Right atrium auricular region (tissue), 2 donors: ENCODE data around the gene MMAB. TPM values are rescaled to one million over a fixed set of nuclear protein-coding genes. Genes with fewer than 3 reads are reported as not detected.

Source experiments
- DNase-seq: peaks from one replicate; pipeline ENCODE4 v3.0.0-alpha.2; 2019; ENCODE audit warnings: low spot score
- H3K27ac ChIP-seq, 2 donors: fragments of 200-600 bp; sonication (generic); 1 replicate in 1 of 2; 2 replicates in 1 of 2; pipeline ENCODE4 v1.5.1; 2016 to 2019
- H3K27me3 ChIP-seq, 2 donors: fragments of 200-600 bp; sonication (generic); one replicate each; pipeline versions ENCODE4 v1.5.1 to v1.6.0; 2017 to 2019
- H3K36me3 ChIP-seq: fragments of 200-600 bp; sonication (generic); one replicate; pipeline ENCODE4 v1.5.1; 2016
- H3K4me1 ChIP-seq, 2 donors: fragments of 200-600 bp; sonication (generic); one replicate each; pipeline versions ENCODE4 v1.5.1 to v1.6.0; 2017 to 2019
- H3K4me3 ChIP-seq, 2 donors: fragments of 200-600 bp; sonication (generic); 1 replicate in 1 of 2; 2 replicates in 1 of 2; pipeline ENCODE4 v1.5.1; 2017 to 2019; ENCODE audit warnings: mild to moderate bottlenecking in 1 of 2, moderate library complexity in 1 of 2
- H3K9me3 ChIP-seq, 2 donors: fragments of 200-600 bp; sonication (generic); one replicate each; pipeline ENCODE4 v1.5.1; 2019
- total RNA-seq, 2 donors: library from RNA; depleted of rRNA; stranded (reverse); fragments of >200 nt; gene quantifications; one replicate each; pipeline ENCODE4 v1.1.0, GENCODE V29; 2016
- TF ChIP-seq, protein P1 (sequence below), 2 donors: fragments of 200-600 bp; sonication (generic); IDR thresholded peaks; one replicate each; pipeline ENCODE4 v1.5.1; 2019; ENCODE audit warnings: antibody characterized with exemption in 2 of 2

The MMAB gene
- total RNA-seq, 2 donors from 2014 or later, result 30.3 to 53.1 TPM

DNA sequence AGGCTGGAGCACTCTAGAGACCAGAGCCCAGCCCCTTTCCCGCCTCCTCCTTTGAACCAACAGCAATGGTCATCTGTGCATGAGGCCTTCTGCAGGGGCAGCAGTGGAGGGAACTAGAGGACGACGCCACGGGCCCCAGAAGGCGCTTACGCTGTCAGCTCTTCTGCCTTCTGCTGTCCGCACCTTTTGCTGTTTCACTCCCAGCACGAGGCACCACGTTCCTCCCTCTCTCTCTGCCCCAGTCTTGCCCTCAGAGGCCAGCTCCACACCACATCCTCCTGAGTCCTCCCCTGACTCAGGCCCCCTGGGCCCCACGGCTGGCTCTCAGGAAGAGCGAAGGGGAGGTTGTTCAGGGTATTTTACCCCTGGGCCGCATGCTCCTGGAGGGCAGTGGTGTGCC lies 15.5 kb downstream of the MMAB start:
- TF ChIP-seq, protein P1, sequence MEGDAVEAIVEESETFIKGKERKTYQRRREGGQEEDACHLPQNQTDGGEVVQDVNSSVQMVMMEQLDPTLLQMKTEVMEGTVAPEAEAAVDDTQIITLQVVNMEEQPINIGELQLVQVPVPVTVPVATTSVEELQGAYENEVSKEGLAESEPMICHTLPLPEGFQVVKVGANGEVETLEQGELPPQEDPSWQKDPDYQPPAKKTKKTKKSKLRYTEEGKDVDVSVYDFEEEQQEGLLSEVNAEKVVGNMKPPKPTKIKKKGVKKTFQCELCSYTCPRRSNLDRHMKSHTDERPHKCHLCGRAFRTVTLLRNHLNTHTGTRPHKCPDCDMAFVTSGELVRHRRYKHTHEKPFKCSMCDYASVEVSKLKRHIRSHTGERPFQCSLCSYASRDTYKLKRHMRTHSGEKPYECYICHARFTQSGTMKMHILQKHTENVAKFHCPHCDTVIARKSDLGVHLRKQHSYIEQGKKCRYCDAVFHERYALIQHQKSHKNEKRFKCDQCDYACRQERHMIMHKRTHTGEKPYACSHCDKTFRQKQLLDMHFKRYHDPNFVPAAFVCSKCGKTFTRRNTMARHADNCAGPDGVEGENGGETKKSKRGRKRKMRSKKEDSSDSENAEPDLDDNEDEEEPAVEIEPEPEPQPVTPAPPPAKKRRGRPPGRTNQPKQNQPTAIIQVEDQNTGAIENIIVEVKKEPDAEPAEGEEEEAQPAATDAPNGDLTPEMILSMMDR (IDR thresholded peaks at IDR 0.05), result no peak
- H3K27ac ChIP-seq, result no peak overlapping the region
- H3K36me3 ChIP-seq, result no peaks in the 10 kb centered on the region
- no peaks in the 10 kb centered on the region for H3K4me1 ChIP-seq
- DNase-seq, result no peak
- no peaks in the 10 kb centered on the region for H3K27me3 ChIP-seq
- H3K4me3 ChIP-seq, result no peak overlapping the region
- H3K9me3 ChIP-seq, result no peaks in the 10 kb centered on the region

DNA sequence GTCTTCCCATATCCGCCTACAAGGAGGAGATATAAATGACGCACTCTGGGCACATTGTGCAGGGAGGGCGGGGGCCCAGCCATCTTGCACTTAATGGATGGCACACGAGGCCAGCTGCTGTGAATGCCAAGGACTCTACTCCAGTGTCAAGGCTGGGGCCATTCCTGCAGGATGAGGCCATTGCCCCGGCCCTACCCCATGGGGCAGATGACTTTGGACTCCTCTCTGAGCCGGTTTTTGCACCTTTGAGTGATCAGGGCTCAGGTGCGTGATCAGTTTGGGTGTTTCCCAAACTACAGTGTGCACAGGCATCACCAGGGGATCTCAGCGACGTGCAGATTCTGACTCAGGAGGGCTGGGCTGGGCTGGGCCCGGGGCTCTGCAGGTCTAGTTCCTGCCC lies 16.1 kb downstream of the MMAB start:
- H3K4me3 ChIP-seq, result no peak overlapping the region
- H3K4me1 ChIP-seq, result no peaks in the 10 kb centered on the region
- no peak for DNase-seq
- no peaks in the 10 kb centered on the region for H3K36me3 ChIP-seq
- H3K27me3 ChIP-seq, result no peaks in the 10 kb centered on the region
- H3K9me3 ChIP-seq, result no peaks in the 10 kb centered on the region
- H3K27ac ChIP-seq, result no peak overlapping the region
- TF ChIP-seq, protein P1 (IDR thresholded peaks at IDR 0.05), result no peak

DNA sequence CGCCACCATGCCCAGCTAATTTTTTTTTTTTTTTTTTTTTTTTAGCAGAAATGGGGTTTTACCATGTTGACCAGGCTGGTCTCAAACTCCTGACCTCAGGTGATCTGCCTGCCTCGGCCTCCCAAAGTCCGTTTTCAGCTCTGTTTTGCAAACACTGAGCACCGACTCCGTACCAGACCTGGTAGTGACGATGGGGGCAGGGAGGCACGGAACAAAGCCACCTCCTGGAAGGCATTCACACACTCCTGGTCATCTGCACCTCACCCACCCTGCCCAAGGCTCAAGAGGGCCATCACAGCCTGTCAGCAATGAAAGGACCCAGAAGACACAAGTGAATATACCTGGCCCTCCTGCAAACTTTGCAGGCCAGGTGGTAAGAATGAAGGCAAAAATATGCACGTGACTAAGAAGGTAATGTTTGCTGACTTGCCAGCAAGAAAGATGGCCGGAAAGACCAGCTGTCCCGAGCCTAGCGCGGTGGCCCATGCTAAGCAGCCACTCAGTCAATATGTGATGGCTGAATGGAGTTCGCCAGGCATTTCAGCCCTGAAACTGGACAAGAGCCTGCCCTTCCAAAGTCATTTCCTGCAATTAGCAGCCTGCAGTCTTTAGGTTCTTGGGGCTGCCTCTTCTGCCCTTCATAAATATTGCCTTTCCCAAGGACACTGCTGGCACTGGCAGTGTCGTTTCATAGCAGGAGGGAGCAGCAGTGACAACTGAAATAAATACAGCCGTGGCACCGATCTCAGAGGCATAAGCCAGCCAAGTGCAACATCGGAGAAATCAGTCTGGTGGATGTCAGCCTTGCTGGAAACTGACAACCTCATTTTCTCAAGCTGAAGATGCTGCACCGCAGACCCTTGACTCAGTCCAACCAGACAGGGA lies 17.6 kb downstream of the MMAB start:
- Histone ChIP-seq H3K27me3 (no peaks in the 10 kb centered on the region), H3K9me3 (no peaks in the 10 kb centered on the region), H3K27ac (no peak overlapping the region), H3K4me1 (no peaks in the 10 kb centered on the region), H3K4me3 (no peak overlapping the region), H3K36me3 (no peaks in the 10 kb centered on the region)
- TF ChIP-seq, protein P1 (IDR thresholded peaks at IDR 0.05), result no peak
- no peak for DNase-seq

DNA sequence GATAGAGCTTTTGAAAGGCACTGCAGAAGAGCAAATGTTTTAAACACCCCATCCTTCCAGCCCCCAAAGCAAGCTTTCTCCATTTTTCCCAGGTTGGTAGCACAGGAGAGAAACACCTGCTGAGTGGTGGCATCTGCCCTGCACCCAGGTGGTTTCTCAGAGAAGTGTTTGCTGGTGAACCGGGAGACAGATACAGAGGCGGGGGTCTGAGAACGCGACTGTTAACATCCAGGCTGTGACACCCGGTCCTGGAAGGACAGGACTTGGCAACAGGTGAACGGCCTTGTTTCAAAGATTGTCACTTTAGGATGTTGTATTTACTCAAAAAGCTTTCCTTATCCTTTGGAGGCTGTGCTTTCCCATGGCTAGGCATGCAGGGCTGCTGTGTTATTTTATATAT lies 18.5 kb downstream of the MMAB start:
- Histone ChIP-seq H3K36me3 (no peaks in the 10 kb centered on the region), H3K27me3 (no peaks in the 10 kb centered on the region), H3K9me3 (no peaks in the 10 kb centered on the region), H3K4me3 (no peak overlapping the region), H3K27ac (no peak overlapping the region), H3K4me1 (no peaks in the 10 kb centered on the region)
- DNase-seq, result no peak
- TF ChIP-seq, protein P1 (IDR thresholded peaks at IDR 0.05), result no peak

DNA sequence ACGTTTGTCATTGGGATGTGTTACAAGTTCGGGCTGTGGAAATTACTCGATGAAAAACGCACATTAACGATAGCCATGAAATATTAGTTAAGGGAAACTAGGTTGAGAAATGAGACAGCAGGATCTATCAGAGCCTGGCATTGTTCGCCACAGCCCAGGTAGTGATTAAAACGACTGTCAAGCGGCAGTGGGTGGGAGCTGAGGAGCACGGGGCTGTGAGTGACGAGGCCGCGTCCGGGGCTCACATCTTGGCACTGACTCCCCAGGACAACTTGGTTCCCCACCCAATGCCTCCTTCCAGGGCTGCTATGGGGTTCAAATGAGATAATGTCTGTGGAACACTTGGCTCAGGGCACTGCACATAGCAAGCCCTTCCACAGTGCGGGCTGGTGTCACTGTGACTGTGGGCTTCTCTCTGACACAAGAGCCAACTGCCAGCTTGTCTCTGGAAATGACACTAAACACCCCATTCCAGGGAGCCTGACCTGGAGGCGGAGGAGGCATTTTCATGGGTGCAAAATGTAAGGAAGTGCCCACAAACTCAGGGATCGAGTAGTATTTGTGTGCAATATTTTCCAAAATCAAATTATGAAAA lies 19.3 kb downstream of the MMAB start:
- Histone ChIP-seq H3K27me3 (no peaks in the 10 kb centered on the region), H3K27ac (no peak overlapping the region), H3K4me1 (no peaks in the 10 kb centered on the region), H3K9me3 (no peaks in the 10 kb centered on the region), H3K36me3 (no peaks in the 10 kb centered on the region), H3K4me3 (no peak overlapping the region)
- DNase-seq, result no peak
- TF ChIP-seq, protein P1 (IDR thresholded peaks at IDR 0.05), result no peak
